Fibroblast of peridontal ligament (primary cell): ENCODE measurements around the gene PPP2R5D.

Source experiments
- DNase-seq: peaks from one replicate; pipeline ENCODE4 v3.0.0-alpha.2; 2010; ENCODE audit errors: extremely low read depth

PPP2R5D gene

GRCh38 chr6:43058531-43058930 is 74.2 kb downstream of the PPP2R5D start:
- DNase-seq, result no peak

DNA sequence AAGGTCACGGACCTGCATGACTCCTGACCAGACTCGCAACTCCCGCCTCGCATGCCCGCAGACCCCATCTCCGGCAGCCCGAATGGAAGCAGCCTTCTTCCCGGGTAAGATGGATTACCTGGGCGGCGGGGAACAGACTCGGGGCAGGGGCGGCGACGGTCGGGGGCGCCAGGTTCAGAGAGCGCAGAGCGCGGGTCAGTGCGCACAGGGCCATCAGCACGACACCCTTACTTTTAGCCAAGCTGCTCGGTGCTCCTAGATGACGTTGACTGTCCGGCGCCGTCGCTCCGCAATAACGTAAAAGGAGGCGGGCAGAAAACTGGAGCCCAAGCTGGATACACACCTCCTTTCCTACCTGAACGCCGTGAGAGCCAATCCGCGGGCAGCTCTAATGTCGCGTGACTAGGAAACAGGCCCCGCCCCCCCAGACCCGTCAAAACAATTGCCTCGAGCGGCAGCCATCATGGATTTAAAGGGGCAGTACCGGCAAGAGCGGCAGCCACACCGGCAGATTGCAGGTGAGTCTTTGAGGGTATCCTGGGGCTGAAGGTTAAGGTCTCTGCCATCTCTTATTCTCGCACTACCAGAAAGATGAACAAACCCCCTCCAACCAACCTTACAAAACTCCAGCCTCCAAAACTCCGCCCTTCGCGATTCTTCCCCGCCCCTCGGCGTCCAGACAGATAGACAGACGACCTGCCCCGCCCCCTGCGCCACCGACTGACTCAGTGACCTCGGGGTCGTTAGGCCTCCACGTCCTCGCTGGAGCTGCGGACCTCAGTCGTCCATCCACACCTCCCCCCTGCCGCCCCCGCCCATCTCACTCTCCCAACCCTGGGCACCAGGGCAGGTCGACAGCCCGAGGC is 75.0 kb downstream of the PPP2R5D start, which contains the start of the genes KLC4 and MRPL2:
Gene KLC4 (plus strand): TSS at position 464 of the 866 bp plus-strand sequence. CDS start 1,705 bp downstream, outside the sequence.
Gene MRPL2 (minus strand): TSS at position 267 of the 866 bp plus-strand sequence. CDS start 53 bp downstream, at position 214.
- peak; percentile 98 for DNase-seq

GRCh38 chr6:43060034-43060754 is 75.8 kb downstream of the PPP2R5D start:
- peak; percentile 3 for DNase-seq

DNA sequence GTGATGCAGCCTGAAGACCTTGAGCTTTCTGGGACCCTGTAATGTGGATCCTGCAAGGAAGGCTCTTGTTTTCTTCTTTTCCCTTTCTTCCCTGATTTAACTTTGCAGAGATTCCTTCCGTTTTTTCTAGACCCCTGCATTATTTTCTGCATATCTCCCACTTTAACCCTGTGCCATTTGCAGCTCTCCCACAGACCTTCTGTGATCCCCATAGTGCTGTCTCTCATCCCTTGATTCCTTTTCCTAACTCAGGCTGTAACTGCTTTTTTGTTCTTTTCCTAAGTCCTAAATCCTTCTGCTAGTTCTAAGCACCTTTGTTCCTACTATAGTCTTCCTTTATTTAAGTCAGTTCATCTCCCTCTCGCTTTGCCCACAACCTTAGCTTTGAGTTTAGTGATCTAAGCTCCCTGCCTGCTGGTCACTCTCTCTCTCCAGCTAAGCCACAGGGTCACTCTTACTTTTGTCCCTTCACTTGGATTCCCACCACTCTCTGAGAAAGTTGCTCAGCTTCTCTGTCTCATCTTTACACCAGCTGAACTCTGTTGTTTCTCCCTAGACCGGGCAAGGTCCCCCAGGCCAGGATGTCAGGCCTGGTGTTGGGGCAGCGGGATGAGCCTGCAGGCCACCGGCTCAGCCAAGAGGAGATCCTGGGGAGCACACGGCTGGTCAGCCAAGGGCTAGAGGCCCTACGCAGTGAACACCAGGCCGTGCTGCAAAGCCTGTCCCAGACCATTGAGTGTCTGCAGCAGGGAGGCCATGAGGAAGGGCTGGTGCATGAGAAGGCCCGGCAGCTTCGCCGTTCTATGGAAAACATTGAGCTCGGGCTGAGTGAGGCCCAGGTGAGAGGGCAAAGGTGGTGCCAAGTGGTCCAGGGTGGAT is 76.6 kb downstream of the PPP2R5D start:
- no peak for DNase-seq

DNA sequence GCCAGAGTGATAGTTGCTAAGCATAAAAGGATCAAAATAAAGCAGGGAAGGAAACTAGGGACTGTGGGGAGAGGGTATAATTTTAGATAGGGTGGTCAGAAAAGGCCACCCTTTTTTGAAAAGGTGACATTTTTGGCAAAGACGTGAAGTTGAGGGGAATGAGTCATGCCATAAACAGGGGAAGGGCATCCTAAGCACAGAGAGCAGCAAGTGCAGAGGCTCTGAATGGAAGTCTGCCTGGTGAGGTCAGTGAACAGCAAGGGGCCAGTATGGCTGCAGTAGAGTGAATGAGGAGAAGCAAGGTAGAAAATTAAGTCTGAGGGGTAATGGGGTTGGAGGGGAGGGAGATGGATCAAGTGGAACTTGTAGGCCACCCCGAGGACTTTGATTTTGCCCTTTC is 77.5 kb downstream of the PPP2R5D start:
- no peak for DNase-seq
